ENCODE measurements around the gene ATP9A. TPM values are rescaled to one million over a fixed set of nuclear protein-coding genes. Genes with fewer than 3 reads are reported as not detected.

ATP9A gene
- polyA plus RNA-seq, 1 of the 3 experiments (the other 2 are of a cell fraction): 11.0 TPM

DNA sequence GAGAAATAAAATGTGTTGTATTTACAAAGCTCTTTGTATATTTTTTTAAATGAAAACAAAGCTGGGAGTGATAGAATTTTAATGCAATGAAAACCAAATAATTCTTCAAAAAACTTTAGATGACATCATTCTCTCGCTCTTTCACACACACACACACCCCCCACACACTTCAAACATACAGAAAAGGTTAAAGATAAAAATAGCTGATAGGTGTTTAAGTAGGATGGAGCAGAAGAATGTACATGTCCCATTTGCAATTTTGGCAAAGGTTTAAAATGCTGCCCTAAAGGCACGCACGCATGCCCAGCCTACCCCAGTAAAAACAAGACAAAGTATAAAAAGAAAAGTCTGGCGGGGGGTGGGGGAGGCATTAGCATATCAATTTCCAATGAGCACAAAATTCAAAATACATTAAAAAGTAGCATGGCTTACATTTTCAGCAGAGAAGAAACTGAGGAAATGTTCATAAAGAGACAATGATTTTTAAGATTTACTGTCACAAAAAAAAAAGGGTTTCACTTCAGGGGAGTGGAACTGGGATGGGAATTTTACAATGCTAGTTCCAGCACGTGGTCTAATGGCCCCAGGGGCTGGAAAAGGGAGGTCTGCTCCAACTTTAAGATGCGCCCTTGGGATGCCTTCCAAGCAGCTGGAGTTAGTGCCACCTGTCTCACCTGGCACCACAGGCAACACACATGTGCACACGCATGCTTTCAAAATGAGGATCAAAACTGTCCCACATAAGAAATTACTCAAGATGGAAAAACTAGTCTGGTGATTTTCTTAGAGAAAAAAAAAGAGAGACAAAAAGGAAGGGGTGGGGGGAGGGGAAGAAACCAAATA, 170.6 kb downstream of the ATP9A start:
- Histone ChIP-seq H3K9ac (no peak overlapping the region), H4K20me1 (ENCODE audit: insufficient read depth) (no peaks in the 10 kb centered on the region), H2AFZ (ENCODE audit: low read depth) (no peak overlapping the region), H3K4me2 (no peak overlapping the region), H3K27me3 (ENCODE audit: insufficient read depth) (no peaks in the 10 kb centered on the region), H3F3A (replicated peaks; ENCODE audit: insufficient read depth) (peaks cover 4% of the 10 kb centered on the region), H3K36me3 (replicated peaks in 1 of 2; ENCODE audit: control insufficient read depth in 1 of 2, insufficient read depth in 2 of 2, low read length in 1 of 2) (peaks cover 0 to 7% of the 10 kb centered on the region in 2 experiments), H3K9me3 (no peaks in the 10 kb centered on the region), H3K27ac (ENCODE audit: low read depth in 2 of 2, low read length in 1 of 2) (no peak overlapping the region), H3K4me3 (ENCODE audit: low read depth in 2 of 2, low read length in 1 of 2) (no peak overlapping the region), H3K9me2 (no peaks in the 10 kb centered on the region), H3K79me2 (ENCODE audit: insufficient read depth) (no peaks in the 10 kb centered on the region), H3K4me1 (ENCODE audit: control insufficient read depth in 1 of 2, insufficient read depth in 2 of 2, low read depth in 1 of 2, low read length in 1 of 2) (peaks cover 3 to 6% of the 10 kb centered on the region in 2 experiments; a peak in 2 of 4 replicates)
- 89% methylated on average over 7 of the region's 7 CpGs for WGBS (ENCODE audit: low lambda C conversion rate)
- DNase-seq: no peak
- no peak for TF ChIP-seq NRF1 (IDR thresholded peaks at IDR 0.05; ENCODE audit: low read depth, low read length)
- no peak for TF ChIP-seq RXRA (IDR thresholded peaks at IDR 0.05; ENCODE audit: borderline replicate concordance, low read depth)
- TF ChIP-seq CHD2 (IDR thresholded peaks at IDR 0.05; ENCODE audit: low read length, partially characterized antibody): no peak
- TF ChIP-seq, protein P1, sequence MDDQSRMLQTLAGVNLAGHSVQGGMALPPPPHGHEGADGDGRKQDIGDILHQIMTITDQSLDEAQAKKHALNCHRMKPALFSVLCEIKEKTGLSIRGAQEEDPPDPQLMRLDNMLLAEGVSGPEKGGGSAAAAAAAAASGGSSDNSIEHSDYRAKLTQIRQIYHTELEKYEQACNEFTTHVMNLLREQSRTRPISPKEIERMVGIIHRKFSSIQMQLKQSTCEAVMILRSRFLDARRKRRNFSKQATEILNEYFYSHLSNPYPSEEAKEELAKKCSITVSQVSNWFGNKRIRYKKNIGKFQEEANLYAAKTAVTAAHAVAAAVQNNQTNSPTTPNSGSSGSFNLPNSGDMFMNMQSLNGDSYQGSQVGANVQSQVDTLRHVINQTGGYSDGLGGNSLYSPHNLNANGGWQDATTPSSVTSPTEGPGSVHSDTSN (IDR thresholded peaks at IDR 0.05): no peak
- no peak for TF ChIP-seq RCOR1 (IDR thresholded peaks at IDR 0.05; ENCODE audit: low read length)
- no peak for TF ChIP-seq JUND (IDR thresholded peaks at IDR 0.05)
- TF ChIP-seq EP300 (IDR thresholded peaks at IDR 0.05; ENCODE audit: borderline replicate concordance in 1 of 2, low read depth in 1 of 2, low read length in 1 of 2): no peak
- TF ChIP-seq SMC3 (IDR thresholded peaks at IDR 0.05; ENCODE audit: low read depth, low read length): no peak
- no peak for TF ChIP-seq RFX5 (IDR thresholded peaks at IDR 0.05; ENCODE audit: low read length)
- TF ChIP-seq FOSL2 (IDR thresholded peaks at IDR 0.05; ENCODE audit: borderline replicate concordance, low read depth): no peak
- TF ChIP-seq, protein P2, sequence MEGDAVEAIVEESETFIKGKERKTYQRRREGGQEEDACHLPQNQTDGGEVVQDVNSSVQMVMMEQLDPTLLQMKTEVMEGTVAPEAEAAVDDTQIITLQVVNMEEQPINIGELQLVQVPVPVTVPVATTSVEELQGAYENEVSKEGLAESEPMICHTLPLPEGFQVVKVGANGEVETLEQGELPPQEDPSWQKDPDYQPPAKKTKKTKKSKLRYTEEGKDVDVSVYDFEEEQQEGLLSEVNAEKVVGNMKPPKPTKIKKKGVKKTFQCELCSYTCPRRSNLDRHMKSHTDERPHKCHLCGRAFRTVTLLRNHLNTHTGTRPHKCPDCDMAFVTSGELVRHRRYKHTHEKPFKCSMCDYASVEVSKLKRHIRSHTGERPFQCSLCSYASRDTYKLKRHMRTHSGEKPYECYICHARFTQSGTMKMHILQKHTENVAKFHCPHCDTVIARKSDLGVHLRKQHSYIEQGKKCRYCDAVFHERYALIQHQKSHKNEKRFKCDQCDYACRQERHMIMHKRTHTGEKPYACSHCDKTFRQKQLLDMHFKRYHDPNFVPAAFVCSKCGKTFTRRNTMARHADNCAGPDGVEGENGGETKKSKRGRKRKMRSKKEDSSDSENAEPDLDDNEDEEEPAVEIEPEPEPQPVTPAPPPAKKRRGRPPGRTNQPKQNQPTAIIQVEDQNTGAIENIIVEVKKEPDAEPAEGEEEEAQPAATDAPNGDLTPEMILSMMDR (IDR thresholded peaks at IDR 0.05): no peak
- TF ChIP-seq, protein P3, sequence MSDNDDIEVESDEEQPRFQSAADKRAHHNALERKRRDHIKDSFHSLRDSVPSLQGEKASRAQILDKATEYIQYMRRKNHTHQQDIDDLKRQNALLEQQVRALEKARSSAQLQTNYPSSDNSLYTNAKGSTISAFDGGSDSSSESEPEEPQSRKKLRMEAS (IDR thresholded peaks at IDR 0.05; ENCODE audit: low read depth): no peak
- no peak for TF ChIP-seq FOXJ3 (CRISPR knock-in tag; IDR thresholded peaks at IDR 0.05)
- no peak for TF ChIP-seq POLR2AphosphoS5 (IDR thresholded peaks at IDR 0.05; ENCODE audit: low read depth, low read length)
- TF ChIP-seq MXI1 (IDR thresholded peaks at IDR 0.05; ENCODE audit: low read depth, low read length): no peak
- POLR2A ChIA-PET: interaction anchor here (0.5 kb wide), 1 partner anchor 186 kb away, joined by 3 read pairs; no protein-coding TSS in a partner anchor
- CTCF ChIA-PET: interaction anchor here (0.7 to 4.9 kb wide), 15 partner anchors 25 to 616 kb away, joined by 3 to 95 read pairs (median 5); no protein-coding TSS in a partner anchor
